ENCODE data around the gene UCHL5. TPM values are rescaled to one million over a fixed set of nuclear protein-coding genes. Genes with fewer than 3 reads are reported as not detected.

Gene UCHL5
- total and polyA plus RNA-seq, 2 of the 13 experiments (the other 11 are each of a cell fraction or from before 2014, with no cell fraction given) = 18.2 to 44.1 TPM

GRCh38 chr1:193059282-193060114 lies at the start of gene UCHL5, which contains the start of gene RO60 (continued):
- TF ChIP-seq EP300 (IDR thresholded peaks at IDR 0.05; ENCODE audit: low read depth in 2 of 2, low read length in 2 of 2) (0 out of 4 replicates have a peak, but pooled peaks of 1 of the 2 experiments have one; percentile 32), EP300 (CRISPR knock-in tag; IDR thresholded peaks at IDR 0.05; ENCODE audit: borderline replicate concordance) (peak; percentile 61), WIZ (CRISPR knock-in tag; IDR thresholded peaks at IDR 0.05) (no peak), STAT5B (CRISPR knock-in tag; IDR thresholded peaks at IDR 0.05) (no peak), POLR2G (IDR thresholded peaks at IDR 0.05; ENCODE audit: low read depth, low read length) (peak; percentile 86), ZNF780A (CRISPR knock-in tag; IDR thresholded peaks at IDR 0.05) (peak; percentile 87; the same call in 1 of the 2 replicates), JUNB (CRISPR knock-in tag; IDR thresholded peaks at IDR 0.05; ENCODE audit: borderline replicate concordance) (0 out of 2 replicates have a peak, but pooled peaks have one; percentile 11), ARID2 (CRISPR knock-in tag; IDR thresholded peaks at IDR 0.05; ENCODE audit: borderline replicate concordance) (peak; percentile 76; the same call in 1 of the 2 replicates), ZNF44 (CRISPR knock-in tag; IDR thresholded peaks at IDR 0.05) (peak; percentile 26; the same call in 1 of the 2 replicates), NFKB2 (CRISPR knock-in tag; IDR thresholded peaks at IDR 0.05; ENCODE audit: borderline replicate concordance) (peak; percentile 92), ZNF777 (CRISPR knock-in tag; IDR thresholded peaks at IDR 0.05) (no peak), GATAD2A (CRISPR knock-in tag; IDR thresholded peaks at IDR 0.05) (peak; percentile 78), ZNF567 (CRISPR knock-in tag; IDR thresholded peaks at IDR 0.05; ENCODE audit: borderline replicate concordance) (no peak; the same call in 1 of the 2 replicates), PTBP1 (IDR thresholded peaks at IDR 0.05; ENCODE audit: low read depth, low read length, poor library complexity, severe bottlenecking) (peak; percentile 20), ZBTB7A (CRISPR knock-in tag; IDR thresholded peaks at IDR 0.05) (no peak; the same call in 1 of the 2 replicates), MTA1 (CRISPR knock-in tag; IDR thresholded peaks at IDR 0.05; ENCODE audit: borderline replicate concordance) (peak; percentile 47), ZNF256 (CRISPR knock-in tag; conservative IDR thresholded peaks at IDR 0.05) (peak; percentile 40; the same call in 1 of the 2 replicates), RFXAP (CRISPR knock-in tag; IDR thresholded peaks at IDR 0.05; ENCODE audit: borderline replicate concordance) (peak; percentile 90)
- TF ChIP-seq, protein P1, sequence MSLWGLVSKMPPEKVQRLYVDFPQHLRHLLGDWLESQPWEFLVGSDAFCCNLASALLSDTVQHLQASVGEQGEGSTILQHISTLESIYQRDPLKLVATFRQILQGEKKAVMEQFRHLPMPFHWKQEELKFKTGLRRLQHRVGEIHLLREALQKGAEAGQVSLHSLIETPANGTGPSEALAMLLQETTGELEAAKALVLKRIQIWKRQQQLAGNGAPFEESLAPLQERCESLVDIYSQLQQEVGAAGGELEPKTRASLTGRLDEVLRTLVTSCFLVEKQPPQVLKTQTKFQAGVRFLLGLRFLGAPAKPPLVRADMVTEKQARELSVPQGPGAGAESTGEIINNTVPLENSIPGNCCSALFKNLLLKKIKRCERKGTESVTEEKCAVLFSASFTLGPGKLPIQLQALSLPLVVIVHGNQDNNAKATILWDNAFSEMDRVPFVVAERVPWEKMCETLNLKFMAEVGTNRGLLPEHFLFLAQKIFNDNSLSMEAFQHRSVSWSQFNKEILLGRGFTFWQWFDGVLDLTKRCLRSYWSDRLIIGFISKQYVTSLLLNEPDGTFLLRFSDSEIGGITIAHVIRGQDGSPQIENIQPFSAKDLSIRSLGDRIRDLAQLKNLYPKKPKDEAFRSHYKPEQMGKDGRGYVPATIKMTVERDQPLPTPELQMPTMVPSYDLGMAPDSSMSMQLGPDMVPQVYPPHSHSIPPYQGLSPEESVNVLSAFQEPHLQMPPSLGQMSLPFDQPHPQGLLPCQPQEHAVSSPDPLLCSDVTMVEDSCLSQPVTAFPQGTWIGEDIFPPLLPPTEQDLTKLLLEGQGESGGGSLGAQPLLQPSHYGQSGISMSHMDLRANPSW (CRISPR knock-in tag; IDR thresholded peaks at IDR 0.05; ENCODE audit: borderline replicate concordance) = no peak
- TF ChIP-seq, protein P2, sequence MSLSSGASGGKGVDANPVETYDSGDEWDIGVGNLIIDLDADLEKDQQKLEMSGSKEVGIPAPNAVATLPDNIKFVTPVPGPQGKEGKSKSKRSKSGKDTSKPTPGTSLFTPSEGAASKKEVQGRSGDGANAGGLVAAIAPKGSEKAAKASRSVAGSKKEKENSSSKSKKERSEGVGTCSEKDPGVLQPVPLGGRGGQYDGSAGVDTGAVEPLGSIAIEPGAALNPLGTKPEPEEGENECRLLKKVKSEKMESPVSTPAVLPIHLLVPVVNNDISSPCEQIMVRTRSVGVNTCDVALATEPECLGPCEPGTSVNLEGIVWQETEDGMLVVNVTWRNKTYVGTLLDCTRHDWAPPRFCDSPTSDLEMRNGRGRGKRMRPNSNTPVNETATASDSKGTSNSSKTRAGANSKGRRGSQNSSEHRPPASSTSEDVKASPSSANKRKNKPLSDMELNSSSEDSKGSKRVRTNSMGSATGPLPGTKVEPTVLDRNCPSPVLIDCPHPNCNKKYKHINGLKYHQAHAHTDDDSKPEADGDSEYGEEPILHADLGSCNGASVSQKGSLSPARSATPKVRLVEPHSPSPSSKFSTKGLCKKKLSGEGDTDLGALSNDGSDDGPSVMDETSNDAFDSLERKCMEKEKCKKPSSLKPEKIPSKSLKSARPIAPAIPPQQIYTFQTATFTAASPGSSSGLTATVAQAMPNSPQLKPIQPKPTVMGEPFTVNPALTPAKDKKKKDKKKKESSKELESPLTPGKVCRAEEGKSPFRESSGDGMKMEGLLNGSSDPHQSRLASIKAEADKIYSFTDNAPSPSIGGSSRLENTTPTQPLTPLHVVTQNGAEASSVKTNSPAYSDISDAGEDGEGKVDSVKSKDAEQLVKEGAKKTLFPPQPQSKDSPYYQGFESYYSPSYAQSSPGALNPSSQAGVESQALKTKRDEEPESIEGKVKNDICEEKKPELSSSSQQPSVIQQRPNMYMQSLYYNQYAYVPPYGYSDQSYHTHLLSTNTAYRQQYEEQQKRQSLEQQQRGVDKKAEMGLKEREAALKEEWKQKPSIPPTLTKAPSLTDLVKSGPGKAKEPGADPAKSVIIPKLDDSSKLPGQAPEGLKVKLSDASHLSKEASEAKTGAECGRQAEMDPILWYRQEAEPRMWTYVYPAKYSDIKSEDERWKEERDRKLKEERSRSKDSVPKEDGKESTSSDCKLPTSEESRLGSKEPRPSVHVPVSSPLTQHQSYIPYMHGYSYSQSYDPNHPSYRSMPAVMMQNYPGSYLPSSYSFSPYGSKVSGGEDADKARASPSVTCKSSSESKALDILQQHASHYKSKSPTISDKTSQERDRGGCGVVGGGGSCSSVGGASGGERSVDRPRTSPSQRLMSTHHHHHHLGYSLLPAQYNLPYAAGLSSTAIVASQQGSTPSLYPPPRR (CRISPR knock-in tag; IDR thresholded peaks at IDR 0.05; ENCODE audit: borderline replicate concordance) = peak; percentile 66; the same call in 1 of the 2 replicates

All from HepG2 (cell line).